Measurements from ENCODE around the gene NMT2. TPM values are rescaled to one million over a fixed set of nuclear protein-coding genes. Genes with fewer than 3 reads are reported as not detected.

Gene NMT2
- total RNA-seq, 1 experiment from 2014 or later: 11.8 TPM

GRCh38 chr10:15197276-15197675 is 28.8 kb upstream of the NMT2 start:
- Mint-ChIP-seq H3K4me1 (peaks cover 22 to 25% of the 10 kb centered on the region in 2 experiments), H3K27ac (no peak overlapping the region), H3K27me3 (ENCODE audit: low read depth) (no peaks in the 10 kb centered on the region), H3K4me3 (no peak overlapping the region), H3K9me3 (no peaks in the 10 kb centered on the region), H3K36me3 (ENCODE audit: insufficient read depth in 1 of 3, low read depth in 3 of 3) (no peaks in the 10 kb centered on the region; a peak in 1 of 7 replicates)
- Histone ChIP-seq H2BK20ac (ENCODE audit: low read depth, low read length, poor library complexity, severe bottlenecking) (no peak overlapping the region), H3T11ph (ENCODE audit: low read length) (no peak overlapping the region), H2AK5ac (ENCODE audit: insufficient read length, low read length) (no peak overlapping the region), H3K56ac (ENCODE audit: insufficient read length, low read depth, low read length) (no peak overlapping the region), H2BK5ac (ENCODE audit: insufficient read length, low read length) (no peak overlapping the region), H4K20me1 (ENCODE audit: control insufficient read depth, insufficient read depth, insufficient read length) (no peaks in the 10 kb centered on the region), H3K18ac (ENCODE audit: insufficient read length, low read depth, low read length) (no peak overlapping the region), H3K23ac (ENCODE audit: insufficient read length, low read depth, low read length) (no peak overlapping the region), H3K27ac (ENCODE audit: insufficient read length, low read depth, low read length) (no peak overlapping the region), H2BK120ac (ENCODE audit: low read depth, low read length, poor library complexity, severe bottlenecking) (no peak overlapping the region), H4K8ac (replicated peaks; ENCODE audit: insufficient read length, low read depth, low read length) (no peak overlapping the region), H3K27me3 (ENCODE audit: insufficient read depth, low read length) (no peaks in the 10 kb centered on the region), H3K79me1 (ENCODE audit: insufficient read depth, low read depth, low read length, poor library complexity, severe bottlenecking) (no peaks in the 10 kb centered on the region), H3K4me1 (ENCODE audit: insufficient read depth, low read length) (peaks cover 4% of the 10 kb centered on the region; the same call in 1 of the 2 replicates), H3K4me2 (ENCODE audit: insufficient read depth, insufficient read length, low read length) (no peak overlapping the region), H3K23me2 (ENCODE audit: insufficient read length, low read depth, low read length, poor library complexity, severe bottlenecking) (no peaks in the 10 kb centered on the region), H4K5ac (ENCODE audit: insufficient read length, low read depth, low read length) (no peak overlapping the region), H3K9me3 (ENCODE audit: control insufficient read depth, low read depth, low read length) (no peaks in the 10 kb centered on the region), H4K91ac (ENCODE audit: insufficient read length, low read depth, low read length) (no peak overlapping the region), H3K9ac (ENCODE audit: extremely low read depth, insufficient read length, low read length) (no peak overlapping the region), H2AFZ (ENCODE audit: low read length) (no peak overlapping the region), H3K4ac (ENCODE audit: low read depth, low read length) (no peak overlapping the region), H2BK15ac (ENCODE audit: low read depth, low read length) (no peak overlapping the region), H3K14ac (ENCODE audit: insufficient read depth, low read length) (no peak overlapping the region), H2BK12ac (ENCODE audit: insufficient read length, low read depth, low read length) (no peak overlapping the region), H3K79me2 (ENCODE audit: insufficient read depth, low read length) (no peaks in the 10 kb centered on the region)
- no peak for DNase-seq
- TF ChIP-seq, protein P1, sequence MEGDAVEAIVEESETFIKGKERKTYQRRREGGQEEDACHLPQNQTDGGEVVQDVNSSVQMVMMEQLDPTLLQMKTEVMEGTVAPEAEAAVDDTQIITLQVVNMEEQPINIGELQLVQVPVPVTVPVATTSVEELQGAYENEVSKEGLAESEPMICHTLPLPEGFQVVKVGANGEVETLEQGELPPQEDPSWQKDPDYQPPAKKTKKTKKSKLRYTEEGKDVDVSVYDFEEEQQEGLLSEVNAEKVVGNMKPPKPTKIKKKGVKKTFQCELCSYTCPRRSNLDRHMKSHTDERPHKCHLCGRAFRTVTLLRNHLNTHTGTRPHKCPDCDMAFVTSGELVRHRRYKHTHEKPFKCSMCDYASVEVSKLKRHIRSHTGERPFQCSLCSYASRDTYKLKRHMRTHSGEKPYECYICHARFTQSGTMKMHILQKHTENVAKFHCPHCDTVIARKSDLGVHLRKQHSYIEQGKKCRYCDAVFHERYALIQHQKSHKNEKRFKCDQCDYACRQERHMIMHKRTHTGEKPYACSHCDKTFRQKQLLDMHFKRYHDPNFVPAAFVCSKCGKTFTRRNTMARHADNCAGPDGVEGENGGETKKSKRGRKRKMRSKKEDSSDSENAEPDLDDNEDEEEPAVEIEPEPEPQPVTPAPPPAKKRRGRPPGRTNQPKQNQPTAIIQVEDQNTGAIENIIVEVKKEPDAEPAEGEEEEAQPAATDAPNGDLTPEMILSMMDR (conservative IDR thresholded peaks at IDR 0.05): no peak
- no CpG with 5 or more reads among the region's 2 CpGs for WGBS (ENCODE audit: extremely low coverage, insufficient read length, low lambda C conversion rate)
